ENCODE data around the gene TVP23C. TPM values are rescaled to one million over a fixed set of nuclear protein-coding genes. Genes with fewer than 3 reads are reported as not detected.

The TVP23C gene
- total RNA-seq, 4 donors from 2014 or later = 9.9 to 31.7 (median 22.9) TPM

- Histone ChIP-seq H3K9me3 (no peaks in the 10 kb centered on the region), H3K4me1 (peaks cover 0 to 26% (median 6%) of the 10 kb centered on the region in 4 donors), H3K27ac (peak overlapping the region; percentile 69 to 94 (median 82)), H3K4me3 (peak overlapping the region in 3 of 4 donors; percentile 21 to 53 (median 34)), H3K36me3 (peaks cover 0 to 4% (median 0%) of the 10 kb centered on the region in 3 donors), H3K27me3 (no peaks in the 10 kb centered on the region)
- no peak for TF ChIP-seq CTCF (IDR thresholded peaks at IDR 0.05)
- no peak for TF ChIP-seq EP300 (IDR thresholded peaks at IDR 0.05)
- TF ChIP-seq POLR2A (IDR thresholded peaks at IDR 0.05) = no peak
- 64 to 70% methylated on average over 7 of the region's 7 CpGs for WGBS, 2 donors
- no peak for DNase-seq (ENCODE audit: low spot score in 2 of 2)
Measured at GRCh38 chr17:15501793-15502192, 61.5 kb downstream of the TVP23C start.

- Histone ChIP-seq H3K36me3 (peaks cover 0 to 1% (median 0%) of the 10 kb centered on the region in 3 donors), H3K4me3 (no peak overlapping the region), H3K27ac (peak overlapping the region in 3 of 4 donors; percentile 74 to 94 (median 90)), H3K9me3 (no peaks in the 10 kb centered on the region), H3K27me3 (no peaks in the 10 kb centered on the region), H3K4me1 (peaks cover 0 to 26% (median 6%) of the 10 kb centered on the region in 4 donors)
- no peak for TF ChIP-seq POLR2A (IDR thresholded peaks at IDR 0.05)
- TF ChIP-seq EP300 (IDR thresholded peaks at IDR 0.05) = no peak
- TF ChIP-seq CTCF (IDR thresholded peaks at IDR 0.05) = no peak
- 56 to 68% methylated on average over 3 of the region's 3 CpGs for WGBS, 2 donors
- DNase-seq (ENCODE audit: low spot score in 2 of 2) = no peak
Measured at GRCh38 chr17:15501282-15501681, 62.0 kb downstream of the TVP23C start.

- TF ChIP-seq EP300 (IDR thresholded peaks at IDR 0.05) = no peak
- TF ChIP-seq POLR2A (IDR thresholded peaks at IDR 0.05) = no peak
- no peak for TF ChIP-seq CTCF (IDR thresholded peaks at IDR 0.05)
- 68 to 78% methylated on average over 2 of the region's 2 CpGs for WGBS, 2 donors
Measured at GRCh38 chr17:15498107-15498506, 65.2 kb downstream of the TVP23C start.

GRCh38 chr17:15496735-15497670, 66.3 kb downstream of the TVP23C start:
- Histone ChIP-seq H3K36me3 (no peaks in the 10 kb centered on the region), H3K27me3 (no peaks in the 10 kb centered on the region), H3K4me3 (no peak overlapping the region), H3K4me1 (peaks cover 0 to 9% (median under 1%) of the 10 kb centered on the region in 4 donors), H3K27ac (peak overlapping the region in 1 of 4 donors; percentile 51), H3K9me3 (no peaks in the 10 kb centered on the region)
- WGBS, 2 donors = 67 to 68% methylated on average over 7 of the region's 7 CpGs
- no peak for DNase-seq (ENCODE audit: low spot score in 2 of 2)
- no peak for TF ChIP-seq POLR2A (IDR thresholded peaks at IDR 0.05)
- no peak for TF ChIP-seq EP300 (IDR thresholded peaks at IDR 0.05)
- TF ChIP-seq CTCF (IDR thresholded peaks at IDR 0.05) = no peak

More at GRCh38 chr17:15498107-15498506, 65.2 kb downstream of the TVP23C start:
- H3K27ac ChIP-seq = no peak overlapping the region
- no peak for DNase-seq (ENCODE audit: low spot score in 2 of 2)
- H3K9me3 ChIP-seq = no peaks in the 10 kb centered on the region
- H3K27me3 ChIP-seq = no peaks in the 10 kb centered on the region
- peaks cover 0 to 17% (median 5%) of the 10 kb centered on the region in 4 donors for H3K4me1 ChIP-seq
- no peaks in the 10 kb centered on the region for H3K36me3 ChIP-seq
- H3K4me3 ChIP-seq = no peak overlapping the region

- Histone ChIP-seq H3K36me3 (no peaks in the 10 kb centered on the region), H3K4me3 (no peak overlapping the region), H3K27me3 (no peaks in the 10 kb centered on the region), H3K9me3 (no peaks in the 10 kb centered on the region), H3K27ac (peak overlapping the region in 2 of 4 donors; percentile 8 to 74), H3K4me1 (peaks cover 0 to 18% (median 15%) of the 10 kb centered on the region in 4 donors)
- TF ChIP-seq EP300 (IDR thresholded peaks at IDR 0.05) = no peak
- TF ChIP-seq CTCF (IDR thresholded peaks at IDR 0.05) = no peak
- no peak for TF ChIP-seq POLR2A (IDR thresholded peaks at IDR 0.05)
- no peak for DNase-seq (ENCODE audit: low spot score in 2 of 2)
Measured at GRCh38 chr17:15494821-15495220, 68.5 kb downstream of the TVP23C start.
